HG02588 (cell line): ENCODE data around the gene ZMYM4.
"Not testable (repeated sequence)": the region's sequence is repeated elsewhere in the genome, so short reads cannot be mapped to it uniquely, and the experiment has no call there.

Experiments
- ATAC-seq: cut with Tn5 transposase; IDR thresholded peaks from one replicate; pipeline ENCODE4 v1.9.1; 2021; ENCODE audit warnings: mild to moderate bottlenecking, moderate library complexity; ENCODE audit not compliant: unreplicated experiment

The ZMYM4 gene

GRCh38 chr1:35268282-35269200 is at the start of gene ZMYM4:
Gene ZMYM4 (plus strand): TSS chr1:35268709. CDS start chr1:35269047, 338 bp downstream.
- ATAC-seq, result peak; percentile 89

- ATAC-seq, result no peak
These were observed 47.5 kb upstream of the ZMYM4 start for GRCh38 chr1:35220976-35221375.

- no peak for ATAC-seq
These were observed 46.0 kb upstream of the ZMYM4 start for GRCh38 chr1:35222322-35223083.

GRCh38 chr1:35223084-35223630 is 45.4 kb upstream of the ZMYM4 start:
- no peak for ATAC-seq

GRCh38 chr1:35226546-35226945 is 42.0 kb upstream of the ZMYM4 start:
- ATAC-seq, result no peak

- ATAC-seq, result no peak
These were observed 38.7 kb upstream of the ZMYM4 start for GRCh38 chr1:35229587-35230360.

GRCh38 chr1:35231287-35231686 is 37.2 kb upstream of the ZMYM4 start:
- no peak for ATAC-seq

GRCh38 chr1:35236772-35237171 is 31.7 kb upstream of the ZMYM4 start:
- ATAC-seq, result not testable (repeated sequence)

- ATAC-seq, result no peak
These were observed 24.8 kb upstream of the ZMYM4 start for GRCh38 chr1:35243691-35244090.

- ATAC-seq, result no peak
These were observed 21.3 kb upstream of the ZMYM4 start for GRCh38 chr1:35247256-35247655.

GRCh38 chr1:35253941-35254340 is 14.6 kb upstream of the ZMYM4 start:
- no peak for ATAC-seq

GRCh38 chr1:35255276-35255675 is 13.2 kb upstream of the ZMYM4 start:
- no peak for ATAC-seq

- no peak for ATAC-seq
These were observed 8.9 kb upstream of the ZMYM4 start for GRCh38 chr1:35259561-35259960.

- ATAC-seq, result no peak
These were observed 6.9 kb upstream of the ZMYM4 start for GRCh38 chr1:35261412-35262120.

GRCh38 chr1:35264035-35264434 is 4.5 kb upstream of the ZMYM4 start:
- ATAC-seq, result no peak

- no peak for ATAC-seq
These were observed 3.6 kb upstream of the ZMYM4 start for GRCh38 chr1:35264871-35265270.

GRCh38 chr1:35266306-35266705 is 2.2 kb upstream of the ZMYM4 start:
- no peak for ATAC-seq

GRCh38 chr1:35269201-35269988 is 886 bp downstream of the ZMYM4 start:
- ATAC-seq, result no peak

GRCh38 chr1:35269989-35270289 is 1.4 kb downstream of the ZMYM4 start:
- ATAC-seq, result no peak

- ATAC-seq, result no peak
These were observed 2.3 kb downstream of the ZMYM4 start for GRCh38 chr1:35270836-35271235.
